Liver (tissue), 3 donors: ENCODE results near the gene MT1F.

Source experiments
- FOXA1 ChIP-seq: IDR thresholded peaks from 2 replicates; pipeline ENCODE4 v1.6.1; 2016; ENCODE audit warnings: antibody characterized with exemption
- GABPA ChIP-seq, 2 donors: IDR thresholded peaks in 1 of 2; conservative IDR thresholded peaks in 1 of 2; 2 replicates each; pipeline ENCODE4 v1.6.1; 2016; ENCODE audit warnings: antibody characterized with exemption in 2 of 2, mild to moderate bottlenecking in 1 of 2, moderate library complexity in 1 of 2
- RAD21 ChIP-seq, 2 donors: IDR thresholded peaks; 2 replicates each; pipeline ENCODE4 v1.6.1; 2016; ENCODE audit warnings: antibody characterized with exemption in 2 of 2, mild to moderate bottlenecking in 2 of 2
- SP1 ChIP-seq: IDR thresholded peaks from 2 replicates; pipeline ENCODE4 v1.6.1; 2018; ENCODE audit warnings: antibody characterized with exemption, mild to moderate bottlenecking
- TF ChIP-seq, protein P1 (sequence below): IDR thresholded peaks from 2 replicates; pipeline ENCODE4 v1.6.1; 2016; ENCODE audit warnings: antibody characterized with exemption
- TF ChIP-seq, protein P2 (sequence below): fragments of 150-350 bp; IDR thresholded peaks from 2 replicates; pipeline ENCODE4 v1.5.1; 2017; ENCODE audit warnings: improper control_type of control experiment, low read depth, low read length; ENCODE audit not compliant: missing input control
- donor health status: healthy.
- donor health status: healthy.

GRCh38 chr16:56632156-56632847 is 25.5 kb upstream of the MT1F start, which contains the start of gene MT1M:
- TF ChIP-seq RAD21 (IDR thresholded peaks at IDR 0.05) (peak in 1 of 2 donors; percentile 30), FOXA1 (no peak), GABPA (IDR thresholded peaks at IDR 0.05 in 1 of 2, conservative IDR thresholded peaks at IDR 0.05 in 1 of 2) (no peak), SP1 (peak; percentile 80)
- TF ChIP-seq, protein P1, sequence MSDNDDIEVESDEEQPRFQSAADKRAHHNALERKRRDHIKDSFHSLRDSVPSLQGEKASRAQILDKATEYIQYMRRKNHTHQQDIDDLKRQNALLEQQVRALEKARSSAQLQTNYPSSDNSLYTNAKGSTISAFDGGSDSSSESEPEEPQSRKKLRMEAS: no peak
- TF ChIP-seq, protein P2, sequence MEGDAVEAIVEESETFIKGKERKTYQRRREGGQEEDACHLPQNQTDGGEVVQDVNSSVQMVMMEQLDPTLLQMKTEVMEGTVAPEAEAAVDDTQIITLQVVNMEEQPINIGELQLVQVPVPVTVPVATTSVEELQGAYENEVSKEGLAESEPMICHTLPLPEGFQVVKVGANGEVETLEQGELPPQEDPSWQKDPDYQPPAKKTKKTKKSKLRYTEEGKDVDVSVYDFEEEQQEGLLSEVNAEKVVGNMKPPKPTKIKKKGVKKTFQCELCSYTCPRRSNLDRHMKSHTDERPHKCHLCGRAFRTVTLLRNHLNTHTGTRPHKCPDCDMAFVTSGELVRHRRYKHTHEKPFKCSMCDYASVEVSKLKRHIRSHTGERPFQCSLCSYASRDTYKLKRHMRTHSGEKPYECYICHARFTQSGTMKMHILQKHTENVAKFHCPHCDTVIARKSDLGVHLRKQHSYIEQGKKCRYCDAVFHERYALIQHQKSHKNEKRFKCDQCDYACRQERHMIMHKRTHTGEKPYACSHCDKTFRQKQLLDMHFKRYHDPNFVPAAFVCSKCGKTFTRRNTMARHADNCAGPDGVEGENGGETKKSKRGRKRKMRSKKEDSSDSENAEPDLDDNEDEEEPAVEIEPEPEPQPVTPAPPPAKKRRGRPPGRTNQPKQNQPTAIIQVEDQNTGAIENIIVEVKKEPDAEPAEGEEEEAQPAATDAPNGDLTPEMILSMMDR: no peak
